ENCODE data around the gene IL6ST. TPM values are rescaled to one million over a fixed set of nuclear protein-coding genes. Genes with fewer than 3 reads are reported as not detected.

The IL6ST gene
- total and polyA plus RNA-seq, 2 donors from 2014 or later = 39.2 to 378 TPM

DNA sequence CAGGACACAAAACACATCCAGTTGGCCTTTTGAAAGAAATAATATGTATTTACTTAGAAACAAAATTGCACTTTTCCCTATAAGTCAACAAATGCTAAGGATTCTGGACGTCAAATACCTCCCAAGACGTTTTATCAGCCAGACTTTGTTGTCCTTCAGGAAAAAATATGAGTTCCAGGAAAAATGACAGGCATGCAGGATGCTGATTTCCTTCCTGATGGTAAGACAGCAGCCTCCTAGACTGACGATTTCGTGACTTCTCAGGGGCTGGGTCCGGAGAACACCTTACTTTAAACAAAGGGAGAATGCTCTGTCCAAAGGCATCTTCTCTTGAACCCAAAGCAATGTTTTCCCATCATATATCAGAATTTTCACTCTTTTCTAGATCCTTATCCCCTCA lies 69.1 kb downstream of the IL6ST start:
- no peak overlapping the region for H3K27ac ChIP-seq (ENCODE audit: low read depth in 2 of 2, low read length in 2 of 2)
- no peaks in the 10 kb centered on the region for H3K27me3 ChIP-seq (ENCODE audit: control insufficient read depth, insufficient read depth, low read length)
- H3K9me3 ChIP-seq (ENCODE audit: control insufficient read depth in 2 of 3, insufficient read depth in 1 of 3, low read length in 3 of 3) = no peaks in the 10 kb centered on the region
- no peak overlapping the region for H3K4me3 ChIP-seq (ENCODE audit: low read length in 3 of 3)
- FAIRE-seq = no peak
- no peaks in the 10 kb centered on the region for H3K36me3 ChIP-seq (ENCODE audit: control insufficient read depth in 2 of 3, insufficient read depth in 3 of 3, low read length in 3 of 3)
- H3K9ac ChIP-seq (ENCODE audit: low read length in 3 of 3) = no peak overlapping the region
- intact Hi-C loops (cut with DNase I) = no loop called here
- no peak for DNase-seq
- H3K4me1 ChIP-seq (ENCODE audit: control insufficient read depth in 2 of 3, insufficient read depth in 2 of 3, low read depth in 1 of 3, low read length in 3 of 3) = peaks cover 0 to 2% (median 0%) of the 10 kb centered on the region in 3 donors
- TF ChIP-seq, protein P1, sequence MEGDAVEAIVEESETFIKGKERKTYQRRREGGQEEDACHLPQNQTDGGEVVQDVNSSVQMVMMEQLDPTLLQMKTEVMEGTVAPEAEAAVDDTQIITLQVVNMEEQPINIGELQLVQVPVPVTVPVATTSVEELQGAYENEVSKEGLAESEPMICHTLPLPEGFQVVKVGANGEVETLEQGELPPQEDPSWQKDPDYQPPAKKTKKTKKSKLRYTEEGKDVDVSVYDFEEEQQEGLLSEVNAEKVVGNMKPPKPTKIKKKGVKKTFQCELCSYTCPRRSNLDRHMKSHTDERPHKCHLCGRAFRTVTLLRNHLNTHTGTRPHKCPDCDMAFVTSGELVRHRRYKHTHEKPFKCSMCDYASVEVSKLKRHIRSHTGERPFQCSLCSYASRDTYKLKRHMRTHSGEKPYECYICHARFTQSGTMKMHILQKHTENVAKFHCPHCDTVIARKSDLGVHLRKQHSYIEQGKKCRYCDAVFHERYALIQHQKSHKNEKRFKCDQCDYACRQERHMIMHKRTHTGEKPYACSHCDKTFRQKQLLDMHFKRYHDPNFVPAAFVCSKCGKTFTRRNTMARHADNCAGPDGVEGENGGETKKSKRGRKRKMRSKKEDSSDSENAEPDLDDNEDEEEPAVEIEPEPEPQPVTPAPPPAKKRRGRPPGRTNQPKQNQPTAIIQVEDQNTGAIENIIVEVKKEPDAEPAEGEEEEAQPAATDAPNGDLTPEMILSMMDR (IDR thresholded peaks at IDR 0.05; ENCODE audit: borderline replicate concordance, extremely low read depth, insufficient read depth) = no peak

- Histone ChIP-seq H3K27me3 (ENCODE audit: control insufficient read depth, insufficient read depth, low read length) (no peaks in the 10 kb centered on the region), H3K9ac (ENCODE audit: low read length in 3 of 3) (no peak overlapping the region), H3K4me1 (ENCODE audit: control insufficient read depth in 2 of 3, insufficient read depth in 2 of 3, low read depth in 1 of 3, low read length in 3 of 3) (peaks cover 0 to 2% (median 0%) of the 10 kb centered on the region in 3 donors), H3K9me3 (ENCODE audit: control insufficient read depth in 2 of 3, insufficient read depth in 1 of 3, low read length in 3 of 3) (no peaks in the 10 kb centered on the region), H3K36me3 (ENCODE audit: control insufficient read depth in 2 of 3, insufficient read depth in 3 of 3, low read length in 3 of 3) (no peaks in the 10 kb centered on the region), H3K4me3 (ENCODE audit: low read length in 3 of 3) (no peak overlapping the region), H3K27ac (ENCODE audit: low read depth in 2 of 2, low read length in 2 of 2) (no peak overlapping the region)
- FAIRE-seq = no peak
- TF ChIP-seq, protein P1 (IDR thresholded peaks at IDR 0.05; ENCODE audit: borderline replicate concordance, extremely low read depth, insufficient read depth) = no peak
- no peak for DNase-seq
- intact Hi-C loops (cut with DNase I) = no loop called here
Observed at GRCh38 chr5:55925181-55925580, 69.6 kb downstream of the IL6ST start.

- H3K4me3 ChIP-seq (ENCODE audit: low read length in 3 of 3) = no peak overlapping the region
- no peaks in the 10 kb centered on the region for H3K9me3 ChIP-seq (ENCODE audit: control insufficient read depth in 2 of 3, insufficient read depth in 1 of 3, low read length in 3 of 3)
- TF ChIP-seq, protein P1 (IDR thresholded peaks at IDR 0.05; ENCODE audit: borderline replicate concordance, extremely low read depth, insufficient read depth) = no peak
- H3K27me3 ChIP-seq (ENCODE audit: control insufficient read depth, insufficient read depth, low read length) = no peaks in the 10 kb centered on the region
- H3K4me1 ChIP-seq (ENCODE audit: control insufficient read depth in 2 of 3, insufficient read depth in 2 of 3, low read depth in 1 of 3, low read length in 3 of 3) = peaks cover 0 to 2% (median 0%) of the 10 kb centered on the region in 3 donors
- no peaks in the 10 kb centered on the region for H3K36me3 ChIP-seq (ENCODE audit: control insufficient read depth in 2 of 3, insufficient read depth in 3 of 3, low read length in 3 of 3)
- no peak overlapping the region for H3K9ac ChIP-seq (ENCODE audit: low read length in 3 of 3)
- intact Hi-C loops (cut with DNase I) = no loop called here
- no peak overlapping the region for H3K27ac ChIP-seq (ENCODE audit: low read depth in 2 of 2, low read length in 2 of 2)
- FAIRE-seq = no peak
- DNase-seq = peak in 1 of 5 donors; percentile 9
Observed at GRCh38 chr5:55924744-55925143, 70.0 kb downstream of the IL6ST start.

All from kidney (tissue), 14 donors.